SK-N-SH (cell line): Measurements from ENCODE around the gene IL20RB.

Experiments
- CTCF ChIP-seq: fragments of 200-600 bp; sonication (generic); IDR thresholded peaks from 2 replicates; pipeline ENCODE4 v1.6.1; 2017; ENCODE audit warnings: antibody characterized with exemption, mild to moderate bottlenecking, moderate library complexity
- MAX ChIP-seq: IDR thresholded peaks from 2 replicates; pipeline ENCODE4 v1.4.0; 2012; ENCODE audit warnings: low read depth
- MEF2A ChIP-seq: IDR thresholded peaks from 2 replicates; pipeline ENCODE4 v1.4.0; 2012; ENCODE audit warnings: low read depth, borderline replicate concordance
- POLR2AphosphoS5 ChIP-seq: IDR thresholded peaks from 2 replicates; pipeline ENCODE4 v1.6.1; 2012; ENCODE audit warnings: low read depth, low read length
- RCOR1 ChIP-seq: fragments of 150-350 bp; IDR thresholded peaks from 2 replicates; pipeline ENCODE4 v1.6.1; 2017; ENCODE audit warnings: antibody characterized with exemption, low read length
- USF1 ChIP-seq: IDR thresholded peaks from 2 replicates; pipeline ENCODE4 v1.4.0; 2012; ENCODE audit warnings: low read depth, borderline replicate concordance

- TF ChIP-seq CTCF = no peak
- TF ChIP-seq POLR2AphosphoS5 = no peak
- TF ChIP-seq MAX = no peak
- no peak for TF ChIP-seq RCOR1
- TF ChIP-seq MEF2A = no peak
- TF ChIP-seq USF1 = no peak
These were observed 24.8 kb downstream of the IL20RB start for GRCh38 chr3:136982520-136983138.
